COLO668 (cell line): Measurements from ENCODE around the gene LIG1.
A peak's percentile ranks its signal among the peaks of the same experiment; 100 is the strongest.
"Not testable (repeated sequence)": the region's sequence is repeated elsewhere in the genome, so short reads cannot be mapped to it uniquely, and the experiment has no call there.

ENCODE experiments used
- DNase-seq: peaks from one replicate; lab custom pipeline; 2025; ENCODE audit not compliant: unreplicated experiment; lab: John Stamatoyannopoulos, UW

The LIG1 gene

GRCh38 chr19:48122421-48122820, 47.7 kb downstream of the LIG1 start:
- DNase-seq, result no peak

DNA sequence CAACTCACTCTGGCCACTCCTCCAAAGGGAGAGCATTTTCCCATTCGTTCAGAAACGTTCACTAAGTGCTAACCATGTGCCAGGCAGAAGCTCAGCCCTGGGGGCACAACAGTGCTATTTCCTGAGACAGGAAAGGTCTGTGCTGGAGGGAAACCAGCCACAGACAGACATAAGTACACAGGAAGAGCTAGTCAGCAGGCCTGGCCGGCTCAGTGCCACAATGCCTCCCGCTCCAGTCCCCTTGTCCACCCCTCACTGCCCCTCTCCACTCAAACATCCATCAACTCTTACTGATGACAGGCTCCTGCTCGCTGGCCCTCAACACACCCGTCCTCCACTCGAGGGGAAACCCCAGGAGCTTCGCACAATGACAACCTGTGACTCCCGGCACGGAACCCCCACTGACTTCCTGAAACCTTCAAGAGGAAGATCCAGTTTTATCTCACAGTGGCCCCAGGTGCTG, 48.2 kb downstream of the LIG1 start:
- DNase-seq, result peak; percentile 28

DNA sequence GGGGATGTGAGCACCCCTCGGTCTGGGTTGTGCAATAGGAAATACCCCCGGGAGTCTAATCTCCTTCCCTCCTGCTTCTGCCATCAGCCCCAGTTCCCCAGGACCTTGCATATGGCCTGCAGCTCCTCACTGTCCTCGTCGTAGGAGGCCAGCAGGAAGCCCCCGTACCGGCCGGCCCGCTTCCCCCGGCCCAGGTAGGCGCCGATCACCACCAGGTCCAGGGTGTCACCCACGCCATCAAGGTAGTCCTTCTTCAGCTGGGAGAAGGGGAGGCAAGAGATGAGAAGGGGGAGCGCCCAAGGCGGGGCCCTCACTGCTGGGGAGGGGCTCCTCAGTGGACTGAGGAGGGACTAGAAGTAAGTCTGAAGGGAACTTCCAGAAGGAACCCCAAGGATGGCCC, 49.1 kb downstream of the LIG1 start:
- no peak for DNase-seq

DNA sequence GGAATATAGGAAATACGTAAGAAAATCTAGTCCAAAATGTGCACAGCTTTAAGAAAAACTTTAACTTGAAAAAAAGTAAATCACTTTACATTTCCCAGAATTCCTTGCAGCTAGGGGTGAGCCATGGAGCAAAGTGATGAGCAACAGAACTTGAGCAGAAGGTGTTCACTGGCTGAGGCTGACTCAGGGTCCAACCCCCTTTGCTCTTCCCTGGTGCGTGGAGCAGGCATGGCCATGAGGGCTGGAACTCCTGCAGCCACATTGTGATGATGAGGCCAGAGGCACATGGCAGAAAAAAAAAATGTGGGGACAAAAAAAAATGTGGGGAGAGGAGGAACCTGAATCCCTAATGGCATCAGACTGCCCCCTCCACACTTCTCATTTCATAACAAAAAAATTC, 49.6 kb downstream of the LIG1 start:
- DNase-seq, result no peak

GRCh38 chr19:48118131-48118517, 52.0 kb downstream of the LIG1 start:
- DNase-seq, result no peak

- no peak for DNase-seq
Observed at GRCh38 chr19:48117515-48118130, 52.5 kb downstream of the LIG1 start.

- no peak for DNase-seq
Observed at GRCh38 chr19:48113190-48113917, 56.8 kb downstream of the LIG1 start.

GRCh38 chr19:48111280-48111679, 58.9 kb downstream of the LIG1 start:
- DNase-seq, result no peak

DNA sequence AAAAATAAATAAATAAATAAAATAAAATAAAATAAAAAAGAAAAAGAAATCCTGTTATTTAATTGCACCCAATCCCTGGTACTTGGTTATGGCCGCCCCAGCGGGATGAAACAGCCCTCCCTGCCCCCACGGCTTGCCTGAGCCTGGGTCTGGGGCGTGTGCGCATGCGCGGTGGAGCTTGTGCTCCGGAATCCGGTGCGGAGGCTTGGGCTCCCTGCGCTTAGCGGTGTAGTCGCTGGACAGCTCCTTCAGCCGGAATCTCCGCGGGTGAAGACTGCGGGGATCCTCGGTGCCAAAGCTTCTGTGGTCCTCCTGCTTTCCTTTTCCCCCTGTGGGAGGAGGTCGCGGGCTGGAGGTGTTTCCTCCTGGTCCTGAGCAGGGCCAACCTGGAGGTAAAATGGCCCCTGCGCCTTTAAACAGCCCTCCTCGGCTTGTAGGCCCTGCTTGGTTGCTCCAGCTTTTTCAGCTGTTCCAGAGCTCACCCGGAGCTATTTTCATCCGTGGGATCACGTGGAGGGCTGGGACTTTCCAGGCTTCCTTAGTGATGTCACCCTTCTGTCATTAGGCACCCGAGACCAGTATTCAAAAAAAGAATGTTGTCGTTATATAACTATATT, 59.7 kb downstream of the LIG1 start, which contains the start of gene PLA2G4C:
TSS of gene PLA2G4C (minus strand) at position 468 of the 617 bp plus-strand sequence. CDS start 4,288 bp downstream, outside the sequence.
- DNase-seq, result peak; percentile 95

GRCh38 chr19:48108997-48109782, 61.0 kb downstream of the LIG1 start:
- DNase-seq, result no peak

GRCh38 chr19:48103922-48104321, 66.2 kb downstream of the LIG1 start:
- DNase-seq, result no peak

GRCh38 chr19:48102870-48103751, 67.0 kb downstream of the LIG1 start:
- peak; percentile 1 for DNase-seq

GRCh38 chr19:48095612-48096175, 74.5 kb downstream of the LIG1 start:
- no peak for DNase-seq

- no peak for DNase-seq
Observed at GRCh38 chr19:48094855-48095203, 75.3 kb downstream of the LIG1 start.

GRCh38 chr19:48094129-48094854, 75.9 kb downstream of the LIG1 start:
- no peak for DNase-seq

DNA sequence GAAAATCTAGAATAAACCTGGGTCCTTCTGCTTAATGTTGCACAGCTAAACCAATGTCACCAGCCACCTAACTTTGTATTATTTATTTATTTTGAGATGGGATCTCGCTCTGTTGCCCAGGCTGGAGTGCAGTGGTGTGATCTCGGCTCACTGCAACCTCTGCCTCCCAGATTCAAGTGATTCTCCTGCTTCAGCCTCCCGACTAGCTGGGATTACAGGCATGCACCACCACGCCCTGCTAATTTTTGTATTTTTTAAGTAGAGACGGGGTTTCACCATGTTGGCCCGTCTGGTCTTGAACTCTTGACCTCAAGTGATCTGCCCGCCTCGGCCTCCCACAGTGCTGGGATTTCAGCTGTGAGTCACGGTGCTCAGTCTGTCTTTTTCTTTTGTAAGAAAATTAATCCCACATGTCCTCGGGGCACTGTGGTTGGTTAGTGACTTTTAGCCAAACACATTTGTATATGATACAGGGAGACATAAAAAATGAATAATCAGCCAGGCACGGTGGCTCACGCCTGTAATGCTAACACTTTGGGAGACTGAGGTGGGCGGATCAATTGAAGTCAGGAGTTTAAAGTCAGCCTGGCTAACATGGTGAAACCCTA, 78.9 kb downstream of the LIG1 start:
- not testable (repeated sequence) for DNase-seq

DNA sequence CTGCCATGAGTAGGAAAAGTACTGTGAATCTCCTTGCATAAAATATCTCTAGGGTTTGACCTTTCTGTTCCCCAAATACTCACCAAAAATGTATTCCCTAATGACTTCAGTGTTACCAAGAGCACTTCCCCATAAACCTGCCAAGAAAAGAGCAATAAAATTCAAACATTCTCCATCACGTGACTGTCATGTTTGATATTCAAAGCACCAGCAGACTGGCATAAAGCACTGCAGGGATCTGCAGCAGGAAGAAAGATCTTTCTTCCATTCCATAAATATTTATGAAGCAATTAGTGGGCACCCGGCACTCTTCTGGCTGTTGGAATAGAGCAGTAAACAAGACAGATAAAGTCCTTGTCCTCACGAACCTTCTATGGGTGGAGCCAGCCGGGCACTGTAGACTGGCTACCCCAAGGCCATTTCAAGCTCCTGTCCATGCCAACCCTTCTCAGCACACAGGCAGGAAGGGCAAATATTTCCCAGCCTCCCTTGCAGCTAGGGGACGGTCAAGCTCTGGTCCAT, 79.8 kb downstream of the LIG1 start:
- DNase-seq, result no peak

DNA sequence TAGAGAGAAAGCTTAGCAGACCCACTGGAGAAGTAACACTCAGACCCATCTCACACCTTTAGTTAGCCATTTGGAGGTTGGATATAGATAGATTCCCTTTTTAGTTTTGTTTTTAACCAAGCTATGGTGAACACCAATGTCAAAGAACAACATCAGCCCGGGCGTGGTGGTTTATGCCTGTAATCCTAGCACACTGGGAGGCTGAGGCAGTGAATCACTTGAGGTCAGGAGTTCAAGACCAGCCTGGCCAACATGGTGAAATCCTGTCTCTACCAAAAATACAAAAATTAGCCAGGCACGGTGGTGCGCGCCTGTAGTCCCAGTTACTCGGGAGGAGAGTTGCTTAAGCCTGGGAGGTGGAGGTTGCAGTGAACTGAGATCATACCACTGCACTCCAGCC, 81.2 kb downstream of the LIG1 start:
- not testable (repeated sequence) for DNase-seq
